ENCODE data around the gene C5orf22. TPM values are rescaled to one million over a fixed set of nuclear protein-coding genes. Genes with fewer than 3 reads are reported as not detected.

Gene C5orf22
- total RNA-seq, 1 donor from 2014 or later, result 22.9 TPM

DNA sequence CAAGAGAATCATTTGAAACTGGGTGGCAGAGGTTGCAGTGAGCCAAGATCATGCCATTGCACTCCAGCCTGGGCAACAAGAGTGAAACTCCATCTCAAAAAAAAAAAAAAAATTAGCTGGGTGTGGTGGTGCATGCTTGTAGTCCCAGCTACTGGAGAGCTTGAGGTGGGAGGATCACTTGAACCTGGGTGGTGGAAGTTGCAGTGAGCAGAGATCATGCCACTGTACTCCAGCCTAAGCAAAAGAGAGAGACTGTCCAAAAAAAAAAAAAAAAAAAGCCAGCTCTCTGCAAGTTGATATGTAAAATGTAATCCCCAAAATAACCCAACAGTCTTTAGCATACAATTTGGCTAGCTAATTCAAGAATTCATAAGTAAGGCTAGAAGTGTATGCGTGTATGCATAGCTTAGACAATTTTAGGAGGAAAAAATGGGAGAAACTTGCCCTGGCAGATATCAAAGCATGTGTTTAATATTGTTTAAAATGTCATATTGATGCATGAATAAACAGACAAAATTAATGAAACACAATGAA, 36.3 kb downstream of the C5orf22 start:
- Mint-ChIP-seq H3K27ac (no peak overlapping the region), H3K36me3 (peaks cover 5% of the 10 kb centered on the region), H3K4me1 (no peaks in the 10 kb centered on the region), H3K27me3 (ENCODE audit: low read depth) (no peaks in the 10 kb centered on the region), H3K9me3 (peaks cover 19% of the 10 kb centered on the region), H3K4me3 (no peak overlapping the region)
- TF ChIP-seq, protein P1, sequence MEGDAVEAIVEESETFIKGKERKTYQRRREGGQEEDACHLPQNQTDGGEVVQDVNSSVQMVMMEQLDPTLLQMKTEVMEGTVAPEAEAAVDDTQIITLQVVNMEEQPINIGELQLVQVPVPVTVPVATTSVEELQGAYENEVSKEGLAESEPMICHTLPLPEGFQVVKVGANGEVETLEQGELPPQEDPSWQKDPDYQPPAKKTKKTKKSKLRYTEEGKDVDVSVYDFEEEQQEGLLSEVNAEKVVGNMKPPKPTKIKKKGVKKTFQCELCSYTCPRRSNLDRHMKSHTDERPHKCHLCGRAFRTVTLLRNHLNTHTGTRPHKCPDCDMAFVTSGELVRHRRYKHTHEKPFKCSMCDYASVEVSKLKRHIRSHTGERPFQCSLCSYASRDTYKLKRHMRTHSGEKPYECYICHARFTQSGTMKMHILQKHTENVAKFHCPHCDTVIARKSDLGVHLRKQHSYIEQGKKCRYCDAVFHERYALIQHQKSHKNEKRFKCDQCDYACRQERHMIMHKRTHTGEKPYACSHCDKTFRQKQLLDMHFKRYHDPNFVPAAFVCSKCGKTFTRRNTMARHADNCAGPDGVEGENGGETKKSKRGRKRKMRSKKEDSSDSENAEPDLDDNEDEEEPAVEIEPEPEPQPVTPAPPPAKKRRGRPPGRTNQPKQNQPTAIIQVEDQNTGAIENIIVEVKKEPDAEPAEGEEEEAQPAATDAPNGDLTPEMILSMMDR (IDR thresholded peaks at IDR 0.05; ENCODE audit: unreplicated experiment), result no peak
- no peak for DNase-seq (ENCODE audit: low spot score in 2 of 2, unreplicated experiment in 2 of 2)

DNA sequence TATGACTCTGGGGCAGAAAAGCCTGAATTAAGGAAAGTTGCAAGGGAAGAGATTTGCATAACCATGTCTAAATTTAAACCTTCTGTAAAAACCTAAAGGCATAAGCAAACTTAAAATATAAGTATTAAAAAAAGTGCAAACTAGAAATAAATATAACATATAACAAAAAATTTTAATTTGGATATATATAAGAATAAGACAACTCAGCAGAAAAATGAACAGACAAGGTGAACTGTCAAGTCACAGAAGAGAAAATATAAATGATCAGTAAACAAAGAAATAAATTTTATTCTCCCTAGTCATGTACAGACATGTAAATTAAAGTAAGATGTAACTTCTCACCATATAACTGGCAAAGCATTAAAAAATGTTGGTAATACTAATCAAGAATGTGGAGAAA, 37.0 kb downstream of the C5orf22 start:
- no peak for DNase-seq (ENCODE audit: low spot score in 2 of 2, unreplicated experiment in 2 of 2)
- TF ChIP-seq, protein P1 (IDR thresholded peaks at IDR 0.05; ENCODE audit: unreplicated experiment), result no peak
- Mint-ChIP-seq H3K36me3 (peaks cover 5% of the 10 kb centered on the region), H3K27me3 (ENCODE audit: low read depth) (no peaks in the 10 kb centered on the region), H3K9me3 (peaks cover 18% of the 10 kb centered on the region), H3K27ac (no peak overlapping the region), H3K4me1 (no peaks in the 10 kb centered on the region), H3K4me3 (no peak overlapping the region)

DNA sequence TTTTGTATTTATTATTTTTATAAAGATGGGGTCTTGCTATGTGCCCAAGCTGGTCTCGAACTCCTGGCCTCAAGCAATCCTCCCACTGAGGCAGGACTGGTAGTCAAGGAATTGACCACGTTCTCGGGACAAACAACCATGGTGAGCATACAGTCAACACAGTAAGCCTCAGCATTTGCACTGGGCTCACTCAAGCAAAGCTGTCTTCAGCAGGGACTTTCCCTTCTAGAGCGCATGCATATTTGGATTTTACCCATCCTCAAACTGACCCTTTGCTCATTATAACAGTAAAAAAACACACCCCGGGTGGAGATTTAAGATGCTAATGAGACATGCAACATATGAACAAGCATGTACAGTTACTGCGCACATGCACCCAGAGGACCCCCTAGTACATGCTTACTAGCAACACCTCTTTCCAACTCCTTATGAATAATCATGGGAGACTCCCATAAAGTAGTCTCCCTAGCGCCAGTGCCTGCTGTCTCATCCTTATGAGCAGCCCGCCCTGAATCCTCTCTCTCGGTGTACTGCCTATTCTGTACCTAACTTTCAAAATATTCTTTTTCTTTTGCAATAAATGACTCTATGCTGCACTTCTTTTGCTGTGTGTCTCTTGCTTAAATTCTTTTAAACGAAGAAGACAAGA, 41.5 kb downstream of the C5orf22 start:
- TF ChIP-seq, protein P1 (IDR thresholded peaks at IDR 0.05; ENCODE audit: unreplicated experiment), result no peak
- DNase-seq (ENCODE audit: low spot score in 2 of 2, unreplicated experiment in 2 of 2), result no peak
- Mint-ChIP-seq H3K4me3 (no peak overlapping the region), H3K36me3 (no peaks in the 10 kb centered on the region), H3K9me3 (no peaks in the 10 kb centered on the region), H3K4me1 (no peaks in the 10 kb centered on the region), H3K27me3 (ENCODE audit: low read depth) (peaks cover 4% of the 10 kb centered on the region), H3K27ac (no peak overlapping the region)

DNA sequence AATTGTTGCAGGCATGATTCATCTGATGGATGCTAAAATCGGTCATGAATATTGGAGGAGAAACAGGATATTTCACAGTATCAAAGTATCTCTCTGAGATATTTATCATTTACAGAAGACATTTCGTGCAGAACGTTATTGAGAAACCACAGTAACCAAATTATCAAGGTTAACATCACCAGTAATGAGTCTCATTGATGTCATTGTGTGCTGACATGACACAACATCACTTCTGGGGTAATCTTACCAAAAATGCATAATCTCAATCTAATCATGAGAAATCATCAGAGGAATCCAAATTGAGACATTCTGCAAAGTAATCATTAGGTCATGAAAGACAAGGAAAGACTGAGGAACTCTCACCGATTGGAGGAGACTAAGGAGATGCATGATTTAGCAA, 42.7 kb downstream of the C5orf22 start:
- peaks cover 4% of the 10 kb centered on the region for H3K27me3 Mint-ChIP-seq (ENCODE audit: low read depth)
- no peaks in the 10 kb centered on the region for H3K36me3 Mint-ChIP-seq
- DNase-seq (ENCODE audit: low spot score in 2 of 2, unreplicated experiment in 2 of 2), result no peak
- no peak overlapping the region for H3K4me3 Mint-ChIP-seq
- no peak overlapping the region for H3K27ac Mint-ChIP-seq
- no peaks in the 10 kb centered on the region for H3K4me1 Mint-ChIP-seq
- TF ChIP-seq, protein P1 (IDR thresholded peaks at IDR 0.05; ENCODE audit: unreplicated experiment), result no peak
- H3K9me3 Mint-ChIP-seq, result no peaks in the 10 kb centered on the region

DNA sequence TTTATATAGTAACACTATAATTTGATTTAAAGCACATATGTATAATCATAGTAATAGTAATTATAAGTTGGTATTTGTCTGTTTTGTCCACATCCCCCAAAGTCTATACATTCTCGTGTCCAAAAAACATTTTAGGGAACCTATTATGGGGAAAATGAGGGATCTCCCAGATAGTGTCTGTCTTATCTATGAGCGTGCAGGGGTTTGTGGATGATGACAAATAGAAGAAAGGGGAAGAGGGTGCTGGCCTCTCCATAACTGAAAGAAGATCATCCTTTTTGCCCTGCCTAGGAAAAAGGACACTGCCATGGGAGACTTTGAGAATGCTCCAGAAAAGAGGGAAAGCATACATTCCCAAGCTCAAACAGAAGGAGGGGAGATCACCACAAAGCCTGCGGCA, 45.3 kb downstream of the C5orf22 start:
- no peak for DNase-seq (ENCODE audit: low spot score in 2 of 2, unreplicated experiment in 2 of 2)
- TF ChIP-seq, protein P1 (IDR thresholded peaks at IDR 0.05; ENCODE audit: unreplicated experiment), result no peak
- Mint-ChIP-seq H3K4me1 (no peaks in the 10 kb centered on the region), H3K27ac (no peak overlapping the region), H3K4me3 (no peak overlapping the region), H3K27me3 (ENCODE audit: low read depth) (peaks cover 4% of the 10 kb centered on the region), H3K9me3 (peaks cover 2% of the 10 kb centered on the region), H3K36me3 (peaks cover under 1% of the 10 kb centered on the region)
